ENCODE results near the gene FNDC5.

The FNDC5 gene

DNA sequence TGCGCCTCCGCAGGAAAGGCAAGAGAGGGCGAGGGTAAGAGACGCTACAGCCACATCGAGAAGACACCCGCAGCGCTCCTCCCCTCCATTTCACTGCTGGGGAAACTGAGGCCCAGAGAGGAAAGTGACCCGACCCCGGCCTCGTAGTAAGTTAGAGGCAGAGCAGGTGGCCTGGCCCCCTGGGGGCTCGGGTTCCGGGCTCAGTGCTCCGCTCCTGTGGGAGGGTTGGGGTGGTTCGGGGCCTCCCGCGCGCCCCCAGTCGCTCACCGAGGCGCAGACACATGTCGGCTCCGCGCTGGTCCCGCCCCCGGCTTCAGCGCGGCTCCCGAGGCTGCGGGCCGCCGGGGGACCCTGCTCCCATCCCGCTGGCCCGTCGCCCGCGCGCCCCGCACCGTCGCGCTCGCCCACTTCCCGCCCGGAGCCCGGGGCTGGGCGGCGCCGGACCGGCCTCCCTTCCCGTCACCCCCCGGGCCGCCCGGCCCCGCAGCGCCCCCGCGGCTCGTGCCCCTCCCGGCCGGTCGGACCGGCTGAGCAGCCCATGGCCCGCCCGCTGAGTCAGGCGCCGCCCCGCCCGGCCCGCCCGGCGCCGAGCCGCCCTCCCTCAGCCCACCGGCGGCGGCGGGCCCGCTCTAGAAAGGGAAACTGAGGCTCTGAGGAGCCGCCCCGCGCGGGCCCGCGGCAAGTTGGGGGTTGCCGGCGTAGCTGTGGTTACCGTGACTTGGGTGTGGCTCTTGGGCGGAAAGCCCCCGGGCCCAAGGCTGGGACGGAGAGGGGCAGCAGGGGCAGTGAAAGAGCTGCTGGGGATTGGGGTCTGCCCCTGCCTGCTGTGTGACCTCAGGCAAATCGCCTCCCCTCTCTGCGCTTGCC lies 30.5 kb upstream of the FNDC5 start, which contains the start of gene TMEM54:
TSS of gene TMEM54 (minus strand) at position 434 of the 867 bp plus-strand sequence. CDS start at position 283, 151 bp downstream.
- TF ChIP-seq, protein P1, sequence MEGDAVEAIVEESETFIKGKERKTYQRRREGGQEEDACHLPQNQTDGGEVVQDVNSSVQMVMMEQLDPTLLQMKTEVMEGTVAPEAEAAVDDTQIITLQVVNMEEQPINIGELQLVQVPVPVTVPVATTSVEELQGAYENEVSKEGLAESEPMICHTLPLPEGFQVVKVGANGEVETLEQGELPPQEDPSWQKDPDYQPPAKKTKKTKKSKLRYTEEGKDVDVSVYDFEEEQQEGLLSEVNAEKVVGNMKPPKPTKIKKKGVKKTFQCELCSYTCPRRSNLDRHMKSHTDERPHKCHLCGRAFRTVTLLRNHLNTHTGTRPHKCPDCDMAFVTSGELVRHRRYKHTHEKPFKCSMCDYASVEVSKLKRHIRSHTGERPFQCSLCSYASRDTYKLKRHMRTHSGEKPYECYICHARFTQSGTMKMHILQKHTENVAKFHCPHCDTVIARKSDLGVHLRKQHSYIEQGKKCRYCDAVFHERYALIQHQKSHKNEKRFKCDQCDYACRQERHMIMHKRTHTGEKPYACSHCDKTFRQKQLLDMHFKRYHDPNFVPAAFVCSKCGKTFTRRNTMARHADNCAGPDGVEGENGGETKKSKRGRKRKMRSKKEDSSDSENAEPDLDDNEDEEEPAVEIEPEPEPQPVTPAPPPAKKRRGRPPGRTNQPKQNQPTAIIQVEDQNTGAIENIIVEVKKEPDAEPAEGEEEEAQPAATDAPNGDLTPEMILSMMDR (IDR thresholded peaks at IDR 0.05; ENCODE audit: low read depth, low read length) = no peak
- in situ Hi-C loops (cut with HindIII; ENCODE audit: low sequenced_read_pairs) = no loop called here
- DNase-seq (ENCODE audit: low read depth, low spot score) = no peak
- H3K4me3 ChIP-seq (ENCODE audit: low read depth, low read length) = peak within 1 kb of the TSS; percentile 54

DNA sequence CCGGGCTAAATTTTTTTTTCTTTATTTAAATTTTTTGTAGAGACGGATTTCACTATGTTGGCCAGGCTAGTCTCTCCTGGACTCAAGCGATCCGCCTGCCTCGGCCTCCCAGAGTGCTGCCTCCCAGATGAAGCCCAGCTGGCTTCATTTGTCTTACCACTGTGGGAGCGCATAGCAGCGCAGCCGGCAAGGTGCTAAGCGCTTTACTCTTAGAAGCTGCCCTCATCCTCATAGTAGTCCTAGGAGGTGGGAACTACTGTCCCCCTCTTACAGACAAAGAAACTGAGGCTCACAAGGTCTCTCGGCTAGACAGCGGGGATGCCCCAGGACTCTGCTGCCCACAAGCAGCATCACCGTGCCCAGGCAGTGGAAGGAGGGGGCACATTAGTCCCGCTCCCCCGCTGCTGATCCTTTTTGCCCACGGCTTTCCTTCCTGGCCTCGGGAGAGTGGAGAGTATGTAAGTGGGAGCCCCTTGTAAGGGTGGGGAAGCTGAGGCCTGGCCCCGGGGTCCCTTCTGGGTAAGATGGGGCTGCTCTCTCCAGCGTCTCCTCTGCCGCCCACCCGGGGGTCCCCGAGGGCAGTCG lies 29.8 kb upstream of the FNDC5 start:
- TF ChIP-seq, protein P1 (IDR thresholded peaks at IDR 0.05; ENCODE audit: low read depth, low read length) = no peak
- peak overlapping the region; percentile 54 for H3K4me3 ChIP-seq (ENCODE audit: low read depth, low read length)
- in situ Hi-C loops (cut with HindIII; ENCODE audit: low sequenced_read_pairs) = no loop called here
- no peak for DNase-seq (ENCODE audit: low read depth, low spot score)

DNA sequence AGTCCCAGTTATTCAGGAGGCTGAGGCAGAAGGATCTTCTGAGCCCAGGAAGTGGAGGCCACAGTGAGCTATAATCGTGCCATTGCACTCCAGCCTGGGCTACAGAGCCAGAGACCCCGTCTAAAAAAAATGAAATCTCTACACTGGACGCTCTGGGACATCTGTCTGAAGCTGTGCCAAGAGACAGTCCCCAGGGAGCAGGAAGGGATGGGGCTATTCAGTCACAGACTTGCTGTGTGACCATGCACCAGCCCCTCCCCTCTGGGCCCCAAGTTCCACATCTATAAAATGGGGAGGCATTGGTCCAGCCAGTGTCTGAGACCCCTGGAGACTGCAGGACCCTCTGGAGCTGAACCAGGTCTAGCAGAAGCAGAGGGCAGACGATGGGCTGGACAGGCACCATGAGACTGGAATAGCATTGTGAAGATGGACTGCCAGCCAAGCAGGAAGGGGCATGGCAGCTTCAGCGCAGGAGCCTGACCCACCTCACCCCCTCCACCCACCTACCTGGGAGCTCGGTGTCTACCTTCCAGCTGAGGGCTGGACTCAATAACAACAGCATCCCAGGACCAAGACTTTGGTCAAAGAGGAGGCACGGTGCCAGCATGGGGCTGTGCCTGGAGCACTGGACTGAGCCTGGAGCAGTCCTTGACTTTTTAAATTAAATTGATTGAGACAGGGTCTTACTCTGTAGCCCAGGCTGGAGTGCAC lies 29.0 kb upstream of the FNDC5 start:
- H3K4me3 ChIP-seq (ENCODE audit: low read depth, low read length) = no peak overlapping the region
- TF ChIP-seq, protein P1 (IDR thresholded peaks at IDR 0.05; ENCODE audit: low read depth, low read length) = no peak
- DNase-seq (ENCODE audit: low read depth, low spot score) = no peak
- in situ Hi-C loops (cut with HindIII; ENCODE audit: low sequenced_read_pairs) = no loop called here

DNA sequence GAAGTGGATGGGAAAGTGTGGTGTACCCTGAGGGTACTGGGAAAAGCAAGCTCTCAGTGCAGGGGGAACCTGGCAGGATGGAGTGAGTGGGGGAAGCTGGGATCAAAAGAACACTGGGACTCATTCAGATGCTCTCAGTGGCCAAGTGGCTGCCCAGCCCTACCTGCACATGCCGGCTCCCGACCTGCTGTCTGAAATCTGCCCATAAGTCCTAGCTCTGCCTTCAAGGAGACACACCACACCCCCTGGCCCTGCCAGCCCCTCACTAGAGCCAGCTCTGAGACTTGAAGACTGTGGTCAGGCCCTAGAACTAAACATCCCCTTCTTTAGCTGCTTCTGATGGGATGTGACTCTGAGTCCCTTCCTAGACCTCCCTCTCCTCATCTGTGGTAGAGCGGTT lies 28.2 kb upstream of the FNDC5 start:
- in situ Hi-C loops (cut with HindIII; ENCODE audit: low sequenced_read_pairs) = no loop called here

DNA sequence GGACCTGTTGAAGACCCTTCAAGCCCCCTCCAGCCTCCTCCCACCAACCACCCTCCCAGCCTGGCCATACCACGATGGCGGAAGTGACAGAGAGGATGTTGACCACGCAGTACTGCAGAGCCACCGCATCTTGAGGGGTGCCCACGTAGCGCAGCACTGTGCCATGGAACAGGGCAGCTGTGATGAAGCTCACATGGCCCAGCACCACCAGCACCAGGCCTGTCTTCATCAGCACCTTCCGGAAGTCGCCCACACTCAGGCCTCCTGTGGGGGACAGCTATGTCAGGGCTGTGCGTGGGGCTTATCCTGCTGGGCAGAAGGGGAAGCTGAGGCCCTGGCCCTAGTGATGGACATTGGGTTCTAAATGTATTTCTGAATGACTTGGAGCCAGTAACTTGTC lies 27.3 kb upstream of the FNDC5 start:
- no peak overlapping the region for H3K4me3 ChIP-seq (ENCODE audit: low read depth, low read length)
- TF ChIP-seq, protein P1 (IDR thresholded peaks at IDR 0.05; ENCODE audit: low read depth, low read length) = no peak
- no peak for DNase-seq (ENCODE audit: low read depth, low spot score)
- in situ Hi-C loops (cut with HindIII; ENCODE audit: low sequenced_read_pairs) = no loop called here

More for the DNA sequence above, 28.2 kb upstream of the FNDC5 start:
- TF ChIP-seq, protein P1 (IDR thresholded peaks at IDR 0.05; ENCODE audit: low read depth, low read length) = no peak
- DNase-seq (ENCODE audit: low read depth, low spot score) = no peak
- no peak overlapping the region for H3K4me3 ChIP-seq (ENCODE audit: low read depth, low read length)
